Neural cell (in vitro differentiated cells): Measurements from ENCODE around the gene HLA-F. TPM values are rescaled to one million over a fixed set of nuclear protein-coding genes. Genes with fewer than 3 reads are reported as not detected.

Source experiments
- H2AFZ ChIP-seq: fragments of 200-600, 300-800 bp; sonication (generic), shearing (Covaris generic); 2 replicates; pipeline ENCODE4 v1.6.0; 2014; ENCODE audit warnings: low read depth, mild to moderate bottlenecking, antibody characterized with exemption, low read length, moderate library complexity
- H3F3A ChIP-seq: fragments of 200-600 bp; shearing (Covaris generic); 2 replicates; pipeline ENCODE4 v1.6.1; 2016; ENCODE audit warnings: mild to moderate bottlenecking, moderate library complexity, mixed read lengths, antibody characterized with exemption, low read length; ENCODE audit not compliant: insufficient read depth, poor library complexity, severe bottlenecking
- H3K27ac ChIP-seq: fragments of 200-600, 300-800 bp; sonication (generic), shearing (Covaris generic); 2 replicates; pipeline ENCODE4 v1.5.1; 2014; ENCODE audit warnings: mild to moderate bottlenecking, low read length, moderate library complexity
- H3K27me3 ChIP-seq: fragments of 300-800, 200-600 bp; sonication (generic), shearing (Covaris generic); 2 replicates; pipeline ENCODE4 v1.6.0; 2014; ENCODE audit warnings: mild to moderate bottlenecking, low read depth, low read length, moderate library complexity; ENCODE audit not compliant: insufficient read depth
- H3K36me3 ChIP-seq: fragments of 300-800, 200-600 bp; sonication (generic), shearing (Covaris generic); 2 replicates; pipeline ENCODE4 v1.5.1; 2014; ENCODE audit warnings: mild to moderate bottlenecking, antibody characterized with exemption, low read length, moderate library complexity; ENCODE audit not compliant: insufficient read depth
- H3K4me2 ChIP-seq: fragments of 300-800, 200-600 bp; sonication (generic), shearing (Covaris generic); 2 replicates; pipeline ENCODE4 v1.6.0; 2014; ENCODE audit warnings: mild to moderate bottlenecking, low read length
- H3K4me3 ChIP-seq: fragments of 300-800, 200-600 bp; sonication (generic), shearing (Covaris generic); 2 replicates; pipeline ENCODE4 v1.5.1; 2014; ENCODE audit warnings: mild to moderate bottlenecking, low read length, moderate library complexity
- H3K79me2 ChIP-seq: fragments of 200-600 bp; shearing (Covaris generic); replicated peaks from 2 replicates; pipeline ENCODE4 v1.6.0; 2014; ENCODE audit warnings: mild to moderate bottlenecking, low read length, moderate library complexity; ENCODE audit not compliant: insufficient read depth
- H3K9ac ChIP-seq: fragments of 300-800, 200-600 bp; sonication (generic), shearing (Covaris generic); 2 replicates; pipeline ENCODE4 v1.6.1; 2016; ENCODE audit warnings: mild to moderate bottlenecking, low read length, mixed read lengths
- H3K9me2 ChIP-seq: fragments of 200-600 bp; shearing (Covaris generic); 2 replicates; pipeline ENCODE4 v1.6.1; 2016; ENCODE audit warnings: mild to moderate bottlenecking, low read length, mixed read lengths; ENCODE audit not compliant: insufficient read depth
- H3K9me3 ChIP-seq: fragments of 200-600, 300-800 bp; sonication (generic), shearing (Covaris generic); 2 replicates; pipeline ENCODE4 v1.6.1; 2016; ENCODE audit warnings: mild to moderate bottlenecking, mixed run types, low read length, moderate library complexity, mixed read lengths
- H4K20me1 ChIP-seq: fragments of 200-600 bp; shearing (Covaris generic); 2 replicates; pipeline ENCODE4 v1.6.1; 2016; ENCODE audit warnings: mild to moderate bottlenecking, mixed run types; ENCODE audit not compliant: insufficient read depth
- EP300 ChIP-seq: fragments of 450-650 bp; conservative IDR thresholded peaks from 2 replicates; pipeline ENCODE4 v1.6.1; 2014; ENCODE audit warnings: antibody characterized with exemption, mild to moderate bottlenecking, moderate library complexity; ENCODE audit not compliant: poor library complexity, severe bottlenecking
- MXI1 ChIP-seq: fragments of 450-650 bp; conservative IDR thresholded peaks from 2 replicates; pipeline ENCODE4 v1.6.1; 2014; ENCODE audit warnings: antibody characterized with exemption, mild to moderate bottlenecking; ENCODE audit not compliant: poor library complexity, severe bottlenecking
- POLR2AphosphoS5 ChIP-seq: IDR thresholded peaks from 2 replicates; pipeline ENCODE4 v1.6.1; 2012
- RAD21 ChIP-seq: fragments of 450-650 bp; conservative IDR thresholded peaks from 2 replicates; pipeline ENCODE4 v1.6.1; 2014; ENCODE audit warnings: antibody characterized with exemption, mild to moderate bottlenecking, moderate library complexity
- REST ChIP-seq: IDR thresholded peaks from 2 replicates; pipeline ENCODE4 v1.6.1; 2012; ENCODE audit warnings: borderline replicate concordance
- SMC3 ChIP-seq: fragments of 450-650 bp; conservative IDR thresholded peaks from 2 replicates; pipeline ENCODE4 v1.6.1; 2014; ENCODE audit warnings: antibody characterized with exemption, mild to moderate bottlenecking, moderate library complexity; ENCODE audit not compliant: poor library complexity
- TAF1 ChIP-seq: IDR thresholded peaks from 2 replicates; pipeline ENCODE4 v1.6.1; 2012; ENCODE audit warnings: low read depth
- polyA plus RNA-seq: library from polyadenylated mRNA; depleted of rRNA; stranded (reverse); fragments of >200 nt; gene quantifications from 2 replicates; pipeline ENCODE4 v1.2.3, GENCODE V29; 2014
- TF ChIP-seq, protein P1 (sequence below): fragments of 450-650 bp; IDR thresholded peaks from 2 replicates; pipeline ENCODE4 v1.5.1; 2014; ENCODE audit warnings: antibody characterized with exemption, mild to moderate bottlenecking, moderate library complexity; ENCODE audit not compliant: poor library complexity, severe bottlenecking

HLA-F gene
- polyA plus RNA-seq, 1 donor from 2014 or later: not detected

- no peak overlapping the region for H3K4me3 ChIP-seq
These were observed 42.8 kb upstream of the HLA-F start for GRCh38 chr6:29680416-29680815.

DNA sequence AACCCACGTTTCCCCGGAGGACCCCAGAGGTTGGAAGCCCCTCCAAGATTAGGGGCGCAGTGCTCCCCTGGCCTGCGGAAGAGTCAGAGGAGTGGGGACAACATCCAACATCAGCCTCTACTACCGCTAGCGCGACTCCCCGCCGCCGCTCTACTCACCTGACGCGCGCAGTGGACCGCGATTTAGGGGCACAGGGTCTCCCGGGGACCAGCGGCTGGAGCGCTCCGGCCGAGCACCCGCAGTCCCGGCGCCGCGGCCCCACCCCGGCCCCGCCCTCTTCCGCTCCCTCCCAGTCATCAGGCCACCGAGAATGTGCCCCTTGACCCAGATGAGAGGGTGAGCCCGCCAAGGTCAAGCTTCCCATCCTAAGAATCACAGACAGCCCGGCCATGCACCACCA, 42.3 kb upstream of the HLA-F start, which contains the start of gene ZFP57:
TSS of gene ZFP57 (minus strand) at position 249 of the 400 bp plus-strand sequence. CDS start 4,149 bp downstream, outside the sequence.
- H3K9ac ChIP-seq: no peak within 1 kb of the TSS
- no peak within 1 kb of the TSS for H2AFZ ChIP-seq
- no peak within 1 kb of the TSS for H3K4me3 ChIP-seq
- H3K36me3 ChIP-seq: no peaks in the 10 kb centered on the region
- no peaks in the 10 kb centered on the region for H3K27me3 ChIP-seq
- H3K9me3 ChIP-seq: no peaks in the 10 kb centered on the region
- no peak within 1 kb of the TSS for H3K4me2 ChIP-seq
- TF ChIP-seq POLR2AphosphoS5 (no peak), RAD21 (no peak), REST (no peak), SMC3 (no peak), TAF1 (no peak), MXI1 (no peak), EP300 (no peak)
- TF ChIP-seq, protein P1, sequence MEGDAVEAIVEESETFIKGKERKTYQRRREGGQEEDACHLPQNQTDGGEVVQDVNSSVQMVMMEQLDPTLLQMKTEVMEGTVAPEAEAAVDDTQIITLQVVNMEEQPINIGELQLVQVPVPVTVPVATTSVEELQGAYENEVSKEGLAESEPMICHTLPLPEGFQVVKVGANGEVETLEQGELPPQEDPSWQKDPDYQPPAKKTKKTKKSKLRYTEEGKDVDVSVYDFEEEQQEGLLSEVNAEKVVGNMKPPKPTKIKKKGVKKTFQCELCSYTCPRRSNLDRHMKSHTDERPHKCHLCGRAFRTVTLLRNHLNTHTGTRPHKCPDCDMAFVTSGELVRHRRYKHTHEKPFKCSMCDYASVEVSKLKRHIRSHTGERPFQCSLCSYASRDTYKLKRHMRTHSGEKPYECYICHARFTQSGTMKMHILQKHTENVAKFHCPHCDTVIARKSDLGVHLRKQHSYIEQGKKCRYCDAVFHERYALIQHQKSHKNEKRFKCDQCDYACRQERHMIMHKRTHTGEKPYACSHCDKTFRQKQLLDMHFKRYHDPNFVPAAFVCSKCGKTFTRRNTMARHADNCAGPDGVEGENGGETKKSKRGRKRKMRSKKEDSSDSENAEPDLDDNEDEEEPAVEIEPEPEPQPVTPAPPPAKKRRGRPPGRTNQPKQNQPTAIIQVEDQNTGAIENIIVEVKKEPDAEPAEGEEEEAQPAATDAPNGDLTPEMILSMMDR: no peak
- H4K20me1 ChIP-seq: no peaks in the 10 kb centered on the region
- H3K27ac ChIP-seq: no peak within 1 kb of the TSS
- H3F3A ChIP-seq: no peaks in the 10 kb centered on the region
- no peaks in the 10 kb centered on the region for H3K9me2 ChIP-seq
- no peaks in the 10 kb centered on the region for H3K79me2 ChIP-seq

More at GRCh38 chr6:29680416-29680815, 42.8 kb upstream of the HLA-F start:
- Histone ChIP-seq H3K79me2 (no peaks in the 10 kb centered on the region), H3K36me3 (no peaks in the 10 kb centered on the region), H3K27me3 (no peaks in the 10 kb centered on the region), H3K9me3 (no peaks in the 10 kb centered on the region), H3K27ac (no peak overlapping the region), H3K9ac (no peak overlapping the region), H3K9me2 (no peaks in the 10 kb centered on the region), H2AFZ (no peak overlapping the region), H3K4me2 (no peak overlapping the region), H4K20me1 (no peaks in the 10 kb centered on the region), H3F3A (no peaks in the 10 kb centered on the region)
- TF ChIP-seq RAD21 (no peak), EP300 (no peak)
- TF ChIP-seq, protein P1: no peak
